NOMO-1 treated with DMSO at 0.1 percent for 48 hours (cell line): ENCODE data around the gene STX8.

ENCODE experiments used
- DNase-seq: peaks from one replicate; lab custom pipeline; 2025; ENCODE audit not compliant: unreplicated experiment; lab: John Stamatoyannopoulos, UW

Gene STX8

GRCh38 chr17:9446528-9446927 is 129.1 kb downstream of the STX8 start:
- DNase-seq: no peak

DNA sequence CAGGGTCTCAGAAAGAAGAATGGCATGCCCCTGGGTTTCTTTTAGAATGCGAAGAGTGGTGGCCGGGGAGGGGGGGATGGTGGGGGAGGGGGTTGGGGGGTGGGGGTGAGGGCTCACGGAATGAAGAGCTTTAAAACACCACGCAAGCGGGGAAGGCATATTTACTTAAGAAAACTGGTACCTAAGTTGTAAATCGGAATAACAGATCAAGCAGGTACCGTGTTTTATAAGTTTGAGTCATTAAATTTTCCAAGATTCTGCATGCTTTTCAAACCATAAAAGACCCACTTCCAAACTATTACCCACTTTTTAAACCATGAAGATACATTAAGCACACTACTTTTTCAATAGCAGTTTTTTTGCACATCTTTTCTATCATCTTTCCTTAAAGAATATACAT is 130.2 kb downstream of the STX8 start:
- no peak for DNase-seq

DNA sequence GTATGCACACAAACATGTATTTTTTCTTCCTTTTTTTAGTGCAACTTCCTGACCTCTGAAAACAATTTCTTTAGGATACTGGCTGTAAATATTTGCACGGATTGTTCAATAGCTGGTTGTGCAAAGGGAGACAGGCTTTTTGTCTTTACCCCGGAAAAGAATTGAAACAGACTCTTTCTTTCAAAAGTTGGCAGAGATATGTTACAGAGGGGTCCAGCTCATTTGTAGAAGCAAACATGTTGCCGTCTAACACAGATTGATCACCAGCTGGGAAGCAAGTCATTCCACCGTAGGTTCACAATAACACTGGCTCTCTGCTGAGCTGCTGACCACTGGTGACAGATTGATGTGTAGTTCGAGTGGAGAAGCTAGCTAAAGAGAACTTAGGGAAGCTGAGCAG is 130.9 kb downstream of the STX8 start:
- DNase-seq: no peak

DNA sequence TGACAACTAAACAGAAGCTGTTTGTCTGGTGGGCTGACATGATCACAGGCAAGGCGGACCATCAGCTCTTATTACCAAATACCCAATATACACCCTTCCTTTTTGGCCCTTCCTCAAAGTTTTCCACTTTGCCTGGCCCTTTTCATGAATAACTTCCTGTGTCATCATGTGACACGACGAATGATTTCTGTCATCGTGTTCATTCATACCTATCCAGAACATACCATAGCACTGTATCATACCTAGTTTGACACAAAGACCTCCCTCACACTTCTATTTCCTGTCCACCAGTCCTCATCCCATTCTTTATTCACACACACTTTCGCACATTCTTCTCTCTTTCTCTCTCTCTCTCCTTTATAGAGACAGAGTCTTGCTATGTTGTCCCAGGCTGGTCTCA is 131.8 kb downstream of the STX8 start:
- DNase-seq: no peak

DNA sequence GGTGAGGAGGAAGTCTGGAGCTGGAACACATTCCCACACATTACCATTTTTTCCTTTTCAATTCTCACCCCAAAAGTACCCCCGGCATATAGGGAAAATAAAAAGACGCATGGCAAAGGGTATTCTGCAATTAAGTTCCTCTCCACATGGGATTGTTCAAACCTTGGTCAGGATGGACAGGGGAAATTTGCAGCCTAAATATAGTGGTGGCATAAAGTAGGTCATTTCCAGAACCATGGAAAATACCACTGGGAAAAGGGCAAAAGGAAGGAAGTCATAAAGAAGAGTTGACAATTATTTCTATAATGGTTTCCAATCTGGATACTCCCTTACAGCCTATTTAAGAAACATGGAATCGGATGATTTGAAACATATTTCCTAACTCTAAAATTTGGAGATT is 135.8 kb downstream of the STX8 start:
- no peak for DNase-seq

DNA sequence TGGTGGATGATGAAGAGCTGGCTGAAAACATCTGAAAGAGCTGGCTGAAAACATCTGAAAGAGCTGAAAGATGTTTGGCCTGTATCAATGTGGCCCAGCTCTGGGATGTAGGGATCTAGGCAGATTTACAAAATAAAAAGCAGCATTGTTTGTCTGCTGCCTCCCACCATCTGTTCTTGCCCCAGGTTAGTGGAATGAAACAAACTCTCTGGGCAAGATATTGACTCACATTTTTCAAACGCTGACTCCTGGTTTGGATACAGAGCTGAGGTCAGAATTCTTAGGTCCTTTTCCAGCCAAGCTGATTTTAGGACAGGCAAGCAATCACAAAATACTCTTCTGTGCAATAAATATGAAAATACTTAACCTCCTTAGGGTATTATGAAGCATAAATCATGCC is 139.0 kb downstream of the STX8 start:
- DNase-seq: no peak

DNA sequence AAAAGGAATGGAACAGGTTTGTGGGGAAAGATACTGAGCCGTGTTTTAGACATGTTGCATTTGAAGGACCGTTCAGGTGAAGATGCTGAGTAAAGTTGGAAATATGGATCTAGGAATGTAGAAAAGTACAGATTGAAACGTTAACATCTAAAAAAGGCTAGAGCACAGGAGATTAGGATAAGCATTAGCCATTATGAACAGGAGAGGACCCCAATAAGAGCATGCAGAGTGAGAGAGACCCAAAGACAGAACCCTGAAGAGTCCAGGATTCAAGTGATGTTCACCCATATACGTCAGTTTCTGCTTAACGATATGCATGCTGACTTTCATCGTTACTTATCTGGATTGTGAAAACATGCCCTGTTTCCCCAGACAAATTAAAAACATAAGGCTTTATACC is 140.5 kb downstream of the STX8 start:
- no peak for DNase-seq

GRCh38 chr17:9434642-9435057 is 141.0 kb downstream of the STX8 start:
- DNase-seq: no peak

DNA sequence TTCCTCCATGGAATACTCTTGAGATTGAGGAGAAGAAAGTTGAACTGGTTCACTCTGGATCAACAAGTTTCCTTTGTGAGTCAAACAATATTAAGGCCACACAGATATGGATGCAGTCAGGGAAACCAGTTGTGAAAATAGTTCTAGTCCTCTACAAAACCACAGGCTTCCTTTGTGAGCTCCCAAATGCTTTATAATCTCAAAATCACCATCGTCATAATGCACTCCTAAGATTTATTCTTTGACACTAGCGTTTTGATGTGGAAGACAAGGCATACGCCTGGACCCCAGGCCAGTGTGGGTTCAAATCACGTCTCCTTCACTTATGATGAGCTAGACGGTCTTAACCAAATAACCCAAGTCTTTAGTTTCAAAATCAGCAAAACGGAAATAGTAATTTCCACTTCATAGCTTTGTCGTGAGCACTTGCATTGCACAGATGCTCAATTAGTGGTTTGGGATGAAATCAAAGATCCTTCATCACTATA is 142.6 kb downstream of the STX8 start:
- DNase-seq: no peak

DNA sequence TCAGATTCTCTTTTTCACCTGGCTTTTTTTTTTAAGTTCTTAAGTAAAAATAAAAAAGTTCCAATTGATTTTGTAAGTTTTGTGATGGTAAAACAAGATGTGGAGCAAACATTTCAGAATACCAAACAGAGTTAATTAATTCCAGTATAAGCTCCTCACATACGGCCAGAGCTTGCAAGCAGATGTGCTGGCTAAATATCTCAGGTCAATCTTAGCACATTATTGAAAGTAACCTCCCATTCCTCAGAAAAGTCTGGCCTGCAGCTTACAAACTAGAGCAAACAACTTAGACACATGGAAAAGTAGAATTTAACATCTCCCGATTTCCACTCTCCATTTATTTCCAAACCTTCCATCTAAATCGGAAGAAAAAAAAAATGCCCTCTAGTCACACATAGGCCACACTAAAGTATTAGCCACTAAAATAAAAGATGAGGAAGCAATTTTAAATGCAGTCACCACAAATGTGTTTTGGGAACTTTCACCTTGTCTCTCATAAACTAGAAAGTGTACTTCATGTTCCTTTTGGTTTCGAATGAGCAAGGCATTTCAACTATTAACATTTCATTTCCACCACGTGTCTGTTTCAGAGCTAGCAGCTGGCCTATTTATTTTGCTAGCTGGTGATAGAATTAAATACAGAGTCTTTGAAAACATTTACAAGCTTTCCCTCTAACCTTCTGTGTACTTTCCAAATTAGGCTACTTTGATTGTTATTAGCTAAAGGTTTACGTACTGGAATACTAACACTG is 143.3 kb downstream of the STX8 start:
- peak; percentile 73 for DNase-seq

GRCh38 chr17:9431620-9432019 is 144.0 kb downstream of the STX8 start:
- no peak for DNase-seq

GRCh38 chr17:9427465-9428315 is 147.9 kb downstream of the STX8 start:
- DNase-seq: no peak

DNA sequence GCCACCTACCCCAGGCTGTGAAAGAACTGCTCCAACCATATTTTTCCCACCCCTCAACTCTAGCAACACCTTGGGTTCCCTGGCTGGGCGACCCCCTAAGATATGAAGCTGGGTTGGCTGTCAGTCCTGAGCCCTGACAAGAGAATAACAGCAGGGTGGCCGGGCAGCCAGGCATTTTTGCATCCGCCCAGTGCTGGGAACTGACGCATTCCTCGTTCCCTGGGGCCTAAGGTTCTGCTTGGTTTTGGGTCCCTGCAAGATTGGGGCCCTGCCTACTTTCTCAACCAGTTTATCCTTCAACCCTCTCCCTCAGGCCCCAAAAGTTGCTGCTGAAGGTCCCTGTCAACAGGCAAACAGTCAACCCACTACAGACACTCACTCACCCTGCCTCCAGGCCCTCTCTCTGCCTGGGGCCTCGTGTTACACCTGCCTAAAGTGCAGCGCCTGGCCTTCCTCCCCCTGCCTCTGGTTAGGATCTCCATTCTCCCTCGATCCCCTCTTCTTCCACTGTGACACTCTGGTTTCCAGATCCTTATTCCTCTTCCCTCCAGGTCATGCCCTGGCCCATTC is 151.5 kb downstream of the STX8 start:
- no peak for DNase-seq

DNA sequence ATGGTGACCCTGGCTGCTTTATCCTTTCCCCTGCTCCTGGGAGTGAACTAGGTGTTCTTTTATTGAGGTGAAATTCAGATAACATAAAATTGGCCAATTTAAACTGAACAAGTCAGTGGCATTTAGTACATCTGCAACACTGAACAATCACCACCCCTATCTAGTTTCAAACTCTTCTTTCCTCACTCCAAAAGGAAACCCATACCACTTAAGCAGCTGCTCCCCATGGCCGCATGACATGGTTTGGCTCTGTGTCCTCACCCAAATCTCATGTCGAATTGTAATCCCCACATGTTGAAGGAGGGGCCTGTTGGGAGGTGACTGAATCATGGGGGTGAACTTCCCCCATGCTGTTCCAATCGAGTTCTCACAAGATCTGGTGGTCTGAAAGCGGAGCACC is 154.1 kb downstream of the STX8 start:
- no peak for DNase-seq

DNA sequence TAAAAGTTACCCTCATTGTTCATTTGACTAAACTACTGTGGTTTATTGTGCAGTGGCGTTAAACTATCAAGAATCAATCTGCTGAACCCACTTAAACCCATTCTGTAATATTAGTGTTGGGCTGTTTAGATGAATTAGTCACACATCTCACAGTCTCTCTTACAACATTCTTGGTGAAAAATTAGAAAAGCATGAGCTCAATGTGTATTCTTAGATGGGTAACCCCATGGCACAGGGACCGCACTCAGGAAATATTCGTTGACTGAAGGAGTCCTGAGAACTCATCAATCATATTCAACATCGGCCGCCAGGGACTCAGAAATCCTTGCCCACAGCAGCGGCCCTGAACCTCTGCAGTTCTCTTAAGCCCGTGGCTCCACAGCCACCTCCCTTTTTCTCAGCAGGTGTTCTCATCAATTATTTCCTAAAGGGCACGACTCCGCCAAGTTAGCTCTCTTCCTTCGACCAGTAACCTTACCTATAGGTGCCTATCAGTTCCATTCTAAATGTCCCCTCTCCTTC is 155.6 kb downstream of the STX8 start:
- no peak for DNase-seq

DNA sequence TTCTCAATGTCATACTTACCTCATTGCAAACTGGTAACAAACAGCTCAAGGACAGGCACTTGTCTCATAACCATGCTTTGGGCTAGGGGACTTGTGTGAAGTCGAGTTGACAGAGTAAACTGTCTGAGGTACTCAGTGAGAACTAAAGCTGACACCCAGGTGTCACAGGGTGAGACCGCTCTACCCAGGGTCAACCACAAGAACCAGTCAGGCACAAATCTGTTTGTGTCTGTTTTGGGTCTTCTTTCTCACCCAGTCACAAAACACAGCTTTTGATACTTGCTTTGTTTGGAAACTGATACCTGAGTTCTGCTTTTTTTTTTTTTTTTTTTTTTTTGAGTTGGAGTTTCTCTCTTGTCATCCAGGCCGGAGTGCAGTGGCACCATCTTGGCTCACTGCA is 161.1 kb downstream of the STX8 start:
- DNase-seq: no peak

GRCh38 chr17:9410737-9411136 is 164.9 kb downstream of the STX8 start:
- DNase-seq: no peak

GRCh38 chr17:9410301-9410700 is 165.3 kb downstream of the STX8 start:
- no peak for DNase-seq

GRCh38 chr17:9409878-9410277 is 165.7 kb downstream of the STX8 start:
- DNase-seq: no peak

GRCh38 chr17:9408868-9409829 is 166.5 kb downstream of the STX8 start:
- no peak for DNase-seq

GRCh38 chr17:9408381-9408780 is 167.2 kb downstream of the STX8 start:
- DNase-seq: no peak
